Tibial nerve (tissue), 4 donors: ENCODE measurements around the gene ATG9B. TPM values are rescaled to one million over a fixed set of nuclear protein-coding genes. Genes with fewer than 3 reads are reported as not detected.

Source experiments
- DNase-seq, 2 donors: peaks; one replicate each; pipeline ENCODE4 v3.0.0-alpha.2; 2019; ENCODE audit warnings: low spot score in 2 of 2
- H3K27ac ChIP-seq, 4 donors: fragments of 200-600 bp; sonication (generic) in 3 of 4; one replicate each; pipeline ENCODE4 v1.5.1; 2017 to 2019; ENCODE audit warnings: mild to moderate bottlenecking in 1 of 4
- H3K27me3 ChIP-seq, 2 donors: fragments of 200-600 bp; sonication (generic) in 1 of 2; one replicate each; pipeline versions ENCODE4 v1.5.1 to v1.6.0; 2017 to 2019
- H3K36me3 ChIP-seq, 3 donors: fragments of 200-600 bp; sonication (generic); one replicate each; pipeline ENCODE4 v1.5.1; 2018 to 2019
- H3K4me1 ChIP-seq, 4 donors: fragments of 200-600 bp; sonication (generic) in 3 of 4; one replicate each; pipeline ENCODE4 v1.5.1; 2017 to 2019
- H3K4me3 ChIP-seq, 4 donors: fragments of 200-600 bp; sonication (generic) in 3 of 4; one replicate each; pipeline ENCODE4 v1.5.1; 2017 to 2019; ENCODE audit warnings: mild to moderate bottlenecking in 1 of 4, moderate library complexity in 1 of 4
- H3K9me3 ChIP-seq, 4 donors: fragments of 200-600 bp; sonication (generic) in 3 of 4; one replicate each; pipeline ENCODE4 v1.5.1; 2017 to 2019
- CTCF ChIP-seq, 5 experiments: fragments of 200-600 bp in 3 of 5; fragments of 450-650 bp in 2 of 5; sonication (generic) in 3 of 5; IDR thresholded peaks; one replicate each; pipeline ENCODE4 v1.5.1; 2016 to 2019; ENCODE audit warnings: antibody characterized with exemption in 5 of 5, mild to moderate bottlenecking in 3 of 5, moderate library complexity in 2 of 5
- EP300 ChIP-seq, 2 donors: sonication (generic); formaldehyde crosslinking; IDR thresholded peaks; one replicate each; pipeline ENCODE4 v1.6.1; 2017; ENCODE audit warnings: antibody characterized with exemption in 2 of 2, mild to moderate bottlenecking in 1 of 2
- POLR2A ChIP-seq, 2 donors: fragments of 450-650 bp; IDR thresholded peaks; one replicate each; pipeline ENCODE4 v1.6.1; 2017; ENCODE audit warnings: antibody characterized with exemption in 2 of 2, mild to moderate bottlenecking in 2 of 2, moderate library complexity in 2 of 2
- WGBS, 2 donors: methylation state at CpG; one replicate each; pipeline ENCODE4 v1.1.5; 2018; 5-methylcytosine and 5-hydroxymethylcytosine counted together
- total RNA-seq, 4 donors: library from RNA; depleted of rRNA; stranded (reverse); fragments of >200 nt; gene quantifications; one replicate each; pipeline ENCODE4 v1.1.0, GENCODE V29; 2016

Gene ATG9B
- total RNA-seq, 4 donors from 2014 or later = not detected

GRCh38 chr7:151064993-151065392 lies 40.7 kb upstream of the ATG9B start:
- DNase-seq = no peak
- Histone ChIP-seq H3K4me1 (peaks cover 0 to 37% (median 26%) of the 10 kb centered on the region in 4 donors), H3K27ac (no peak overlapping the region), H3K36me3 (peaks cover 6 to 62% (median 14%) of the 10 kb centered on the region in 3 donors), H3K27me3 (no peaks in the 10 kb centered on the region), H3K4me3 (no peak overlapping the region), H3K9me3 (no peaks in the 10 kb centered on the region)
- TF ChIP-seq CTCF (IDR thresholded peaks at IDR 0.05) = no peak
- TF ChIP-seq EP300 (IDR thresholded peaks at IDR 0.05) = no peak
- TF ChIP-seq POLR2A (IDR thresholded peaks at IDR 0.05) = no peak
- 95 to 96% methylated on average over 5 to 6 of the region's 6 CpGs for WGBS, 2 donors

GRCh38 chr7:151064454-151064853 lies 40.2 kb upstream of the ATG9B start:
- no peaks in the 10 kb centered on the region for H3K9me3 ChIP-seq
- no peaks in the 10 kb centered on the region for H3K27me3 ChIP-seq
- peaks cover 6 to 57% (median 8%) of the 10 kb centered on the region in 3 donors for H3K36me3 ChIP-seq
- H3K27ac ChIP-seq = no peak overlapping the region
- DNase-seq = no peak
- H3K4me3 ChIP-seq = no peak overlapping the region
- WGBS, 2 donors = 91 to 94% methylated on average over 17 to 18 of the region's 18 CpGs
- peaks cover 0 to 37% (median 26%) of the 10 kb centered on the region in 4 donors for H3K4me1 ChIP-seq
- TF ChIP-seq POLR2A (IDR thresholded peaks at IDR 0.05) (no peak), EP300 (IDR thresholded peaks at IDR 0.05) (no peak), CTCF (IDR thresholded peaks at IDR 0.05) (no peak)

GRCh38 chr7:151063212-151063561 lies 38.9 kb upstream of the ATG9B start:
- Histone ChIP-seq H3K9me3 (no peaks in the 10 kb centered on the region), H3K4me1 (peaks cover 0 to 48% (median 33%) of the 10 kb centered on the region in 4 donors), H3K27ac (peak overlapping the region in 3 of 4 donors; percentile 68 to 95 (median 71)), H3K36me3 (peaks cover 5 to 44% (median 6%) of the 10 kb centered on the region in 3 donors), H3K4me3 (peak overlapping the region in 2 of 4 donors; percentile 21 to 28), H3K27me3 (no peaks in the 10 kb centered on the region)
- TF ChIP-seq EP300 (IDR thresholded peaks at IDR 0.05) (peak in 1 of 2 donors; percentile 15), POLR2A (IDR thresholded peaks at IDR 0.05) (no peak)
- 40 to 71% methylated on average over 7 to 11 of the region's 11 CpGs for WGBS, 2 donors
- DNase-seq = peak in 1 of 2 donors; percentile 59

- Histone ChIP-seq H3K36me3 (peaks cover 5 to 39% (median 6%) of the 10 kb centered on the region in 3 donors), H3K27ac (peak overlapping the region; percentile 24 to 95 (median 70)), H3K9me3 (no peaks in the 10 kb centered on the region), H3K27me3 (no peaks in the 10 kb centered on the region), H3K4me1 (peaks cover 0 to 48% (median 33%) of the 10 kb centered on the region in 4 donors), H3K4me3 (peak overlapping the region in 2 of 4 donors; percentile 21 to 28)
- WGBS, 2 donors = 33% methylated on average over 26 to 39 of the region's 43 CpGs
- no peak for TF ChIP-seq EP300 (IDR thresholded peaks at IDR 0.05)
- TF ChIP-seq POLR2A (IDR thresholded peaks at IDR 0.05) = no peak
- no peak for TF ChIP-seq CTCF (IDR thresholded peaks at IDR 0.05)
- DNase-seq = no peak
Observed at GRCh38 chr7:151062399-151063211, 38.3 kb upstream of the ATG9B start.

- no peaks in the 10 kb centered on the region for H3K27me3 ChIP-seq
- H3K36me3 ChIP-seq = peaks cover 5 to 33% (median 6%) of the 10 kb centered on the region in 3 donors
- H3K9me3 ChIP-seq = no peaks in the 10 kb centered on the region
- no peak for DNase-seq
- no peak overlapping the region for H3K4me3 ChIP-seq
- 55 to 90% methylated on average over 2 to 10 of the region's 11 CpGs for WGBS, 2 donors
- TF ChIP-seq POLR2A (IDR thresholded peaks at IDR 0.05) (no peak), EP300 (IDR thresholded peaks at IDR 0.05) (no peak), CTCF (IDR thresholded peaks at IDR 0.05) (no peak)
- peak overlapping the region; percentile 93 to 97 (median 96) for H3K27ac ChIP-seq
- peaks cover 0 to 54% (median 37%) of the 10 kb centered on the region in 4 donors for H3K4me1 ChIP-seq
Observed at GRCh38 chr7:151062111-151062398, 37.8 kb upstream of the ATG9B start.
